Measurements from ENCODE around the gene IMPG1. TPM values are rescaled to one million over a fixed set of nuclear protein-coding genes. Genes with fewer than 3 reads are reported as not detected.

IMPG1 gene
- total and polyA plus RNA-seq, 2 experiments from 2014 or later: not detected

DNA sequence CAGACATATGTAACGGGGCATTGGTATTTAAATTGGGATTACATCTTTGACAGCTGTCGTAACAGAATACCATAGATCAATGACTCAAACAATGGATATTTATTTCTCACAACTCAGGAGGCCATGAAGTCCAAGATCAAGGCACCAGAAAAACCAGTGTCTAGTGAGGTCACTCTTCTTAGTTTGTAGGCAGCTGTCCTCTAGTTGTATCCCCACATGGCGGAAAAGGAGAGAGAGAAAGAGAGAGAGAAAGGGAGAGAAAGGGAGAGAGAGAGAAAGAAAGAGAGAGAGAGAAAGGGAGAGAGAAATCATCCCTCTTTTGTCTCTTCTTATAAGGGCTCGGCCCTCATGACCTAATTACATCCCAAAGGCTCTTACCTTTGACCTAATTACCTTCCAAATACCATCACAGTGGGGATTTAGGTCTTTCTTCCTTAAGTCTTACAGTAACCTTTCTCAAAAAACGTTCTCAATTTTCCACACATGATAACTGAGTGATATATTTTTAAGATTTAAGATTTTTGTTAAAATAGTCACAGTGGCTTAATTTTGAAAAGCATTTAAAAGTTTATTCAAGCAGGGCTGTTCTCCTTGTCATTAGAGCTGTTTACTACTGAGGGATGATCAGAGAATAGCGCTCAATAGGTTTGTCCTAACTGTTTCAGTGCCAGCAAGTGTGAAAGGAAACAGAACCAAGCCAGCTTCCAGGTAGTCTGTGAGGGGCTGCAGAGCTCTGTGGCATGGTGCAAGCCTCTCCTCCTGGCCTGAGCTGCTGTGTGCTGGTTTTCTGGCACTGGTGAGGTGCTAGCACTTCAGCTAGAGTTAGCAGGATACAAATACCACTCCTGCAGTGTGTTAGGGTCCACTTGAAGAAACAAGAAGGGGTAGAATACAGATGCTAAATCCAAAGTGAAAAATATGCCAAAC is 79.0 kb downstream of the IMPG1 start:
- H3K4me2 ChIP-seq: no peak overlapping the region
- no peaks in the 10 kb centered on the region for H4K20me1 ChIP-seq (ENCODE audit: insufficient read depth, poor library complexity, severe bottlenecking)
- no peaks in the 10 kb centered on the region for H3K9me3 ChIP-seq (ENCODE audit: low read depth)
- H2AFZ ChIP-seq: no peak overlapping the region
- TF ChIP-seq EZH2 (IDR thresholded peaks at IDR 0.05; ENCODE audit: borderline replicate concordance) (no peak), EZH2phosphoT487 (IDR thresholded peaks at IDR 0.05; ENCODE audit: low read depth, severe bottlenecking, unreplicated experiment) (no peak)
- TF ChIP-seq, protein P1, sequence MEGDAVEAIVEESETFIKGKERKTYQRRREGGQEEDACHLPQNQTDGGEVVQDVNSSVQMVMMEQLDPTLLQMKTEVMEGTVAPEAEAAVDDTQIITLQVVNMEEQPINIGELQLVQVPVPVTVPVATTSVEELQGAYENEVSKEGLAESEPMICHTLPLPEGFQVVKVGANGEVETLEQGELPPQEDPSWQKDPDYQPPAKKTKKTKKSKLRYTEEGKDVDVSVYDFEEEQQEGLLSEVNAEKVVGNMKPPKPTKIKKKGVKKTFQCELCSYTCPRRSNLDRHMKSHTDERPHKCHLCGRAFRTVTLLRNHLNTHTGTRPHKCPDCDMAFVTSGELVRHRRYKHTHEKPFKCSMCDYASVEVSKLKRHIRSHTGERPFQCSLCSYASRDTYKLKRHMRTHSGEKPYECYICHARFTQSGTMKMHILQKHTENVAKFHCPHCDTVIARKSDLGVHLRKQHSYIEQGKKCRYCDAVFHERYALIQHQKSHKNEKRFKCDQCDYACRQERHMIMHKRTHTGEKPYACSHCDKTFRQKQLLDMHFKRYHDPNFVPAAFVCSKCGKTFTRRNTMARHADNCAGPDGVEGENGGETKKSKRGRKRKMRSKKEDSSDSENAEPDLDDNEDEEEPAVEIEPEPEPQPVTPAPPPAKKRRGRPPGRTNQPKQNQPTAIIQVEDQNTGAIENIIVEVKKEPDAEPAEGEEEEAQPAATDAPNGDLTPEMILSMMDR (IDR thresholded peaks at IDR 0.05; ENCODE audit: poor library complexity): no peak
- H3K27me3 ChIP-seq: no peaks in the 10 kb centered on the region
- no peaks in the 10 kb centered on the region for H3K4me1 ChIP-seq (ENCODE audit: insufficient read depth)
- WGBS (ENCODE audit: low lambda C conversion rate, missing lambda C conversion rate): 50% methylated on average over 6 of the region's 6 CpGs
- no peak overlapping the region for H3K27ac ChIP-seq
- H3K79me2 ChIP-seq: no peaks in the 10 kb centered on the region
- no peak for DNase-seq (ENCODE audit: low spot score)
- H3K36me3 ChIP-seq (replicated peaks; ENCODE audit: insufficient read depth, low read depth): no peaks in the 10 kb centered on the region
- H3K4me3 ChIP-seq: no peak overlapping the region
- H3K9me2 ChIP-seq (replicated peaks; ENCODE audit: insufficient read depth): no peaks in the 10 kb centered on the region

DNA sequence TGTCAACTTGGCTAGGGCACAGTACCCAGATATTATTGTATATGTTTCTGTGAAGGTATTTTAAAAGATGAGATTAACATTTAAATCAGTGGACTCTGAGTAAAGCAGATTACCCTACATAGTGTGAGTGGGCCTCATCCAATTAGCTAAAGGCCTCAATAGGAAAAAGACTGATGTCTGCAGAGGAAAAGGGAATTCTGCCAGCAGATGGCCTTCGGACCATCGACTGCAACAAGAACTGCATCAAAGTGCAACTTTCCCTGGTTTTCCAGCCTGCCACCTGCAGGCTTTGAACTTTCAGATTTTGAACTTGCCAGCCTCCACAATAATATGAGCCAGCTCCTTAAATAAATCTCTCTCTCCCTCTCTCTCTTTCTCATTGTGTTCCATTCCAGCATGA is 80.5 kb downstream of the IMPG1 start:
- no peak overlapping the region for H3K4me2 ChIP-seq
- no peaks in the 10 kb centered on the region for H3K36me3 ChIP-seq (replicated peaks; ENCODE audit: insufficient read depth, low read depth)
- no peaks in the 10 kb centered on the region for H3K79me2 ChIP-seq
- 48% methylated on average over 2 of the region's 2 CpGs for WGBS (ENCODE audit: low lambda C conversion rate, missing lambda C conversion rate)
- no peaks in the 10 kb centered on the region for H3K4me1 ChIP-seq (ENCODE audit: insufficient read depth)
- TF ChIP-seq EZH2phosphoT487 (IDR thresholded peaks at IDR 0.05; ENCODE audit: low read depth, severe bottlenecking, unreplicated experiment): no peak
- TF ChIP-seq, protein P1 (IDR thresholded peaks at IDR 0.05; ENCODE audit: poor library complexity): no peak
- no peak for TF ChIP-seq EZH2 (IDR thresholded peaks at IDR 0.05; ENCODE audit: borderline replicate concordance)
- H3K27me3 ChIP-seq: no peaks in the 10 kb centered on the region
- no peak overlapping the region for H2AFZ ChIP-seq
- no peaks in the 10 kb centered on the region for H3K9me2 ChIP-seq (replicated peaks; ENCODE audit: insufficient read depth)
- no peak for DNase-seq (ENCODE audit: low spot score)
- no peaks in the 10 kb centered on the region for H3K9me3 ChIP-seq (ENCODE audit: low read depth)
- no peak overlapping the region for H3K27ac ChIP-seq
- H3K4me3 ChIP-seq: no peak overlapping the region
- no peaks in the 10 kb centered on the region for H4K20me1 ChIP-seq (ENCODE audit: insufficient read depth, poor library complexity, severe bottlenecking)

DNA sequence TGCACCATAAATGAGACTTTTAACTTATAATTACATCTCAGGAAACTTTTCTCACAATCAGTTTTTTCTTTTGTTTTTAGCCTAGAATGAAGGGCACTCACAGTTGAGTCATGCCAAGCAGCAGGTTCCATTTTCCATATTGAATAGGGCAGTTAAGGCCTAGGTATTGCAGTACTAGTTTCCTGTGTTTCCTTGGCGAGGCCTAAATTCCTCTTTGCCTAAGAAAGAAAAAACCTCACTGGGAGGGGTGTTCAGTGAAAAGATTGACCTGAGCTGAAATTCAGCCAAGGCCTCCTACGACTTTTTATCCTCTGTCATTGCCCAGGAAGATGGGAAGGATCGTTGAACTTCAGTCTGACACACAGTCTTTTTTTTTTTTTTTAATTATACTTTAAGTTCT is 85.5 kb downstream of the IMPG1 start:
- Histone ChIP-seq H3K4me3 (no peak overlapping the region), H3K27me3 (no peaks in the 10 kb centered on the region), H3K36me3 (replicated peaks; ENCODE audit: insufficient read depth, low read depth) (no peaks in the 10 kb centered on the region), H3K79me2 (no peaks in the 10 kb centered on the region), H3K27ac (no peak overlapping the region), H3K9me3 (ENCODE audit: low read depth) (no peaks in the 10 kb centered on the region), H3K9me2 (replicated peaks; ENCODE audit: insufficient read depth) (no peaks in the 10 kb centered on the region), H3K4me2 (no peak overlapping the region), H4K20me1 (ENCODE audit: insufficient read depth, poor library complexity, severe bottlenecking) (no peaks in the 10 kb centered on the region), H3K4me1 (ENCODE audit: insufficient read depth) (no peaks in the 10 kb centered on the region), H2AFZ (no peak overlapping the region)
- no peak for DNase-seq (ENCODE audit: low spot score)
- TF ChIP-seq EZH2phosphoT487 (IDR thresholded peaks at IDR 0.05; ENCODE audit: low read depth, severe bottlenecking, unreplicated experiment) (no peak), EZH2 (IDR thresholded peaks at IDR 0.05; ENCODE audit: borderline replicate concordance) (no peak)
- TF ChIP-seq, protein P1 (IDR thresholded peaks at IDR 0.05; ENCODE audit: poor library complexity): no peak
- 94% methylated on average over 3 of the region's 3 CpGs for WGBS (ENCODE audit: low lambda C conversion rate, missing lambda C conversion rate)
